Fibroblast of lung (primary cell): ENCODE results near the gene FLNC.

ENCODE experiments used
- EZH2 ChIP-seq: IDR thresholded peaks from 2 replicates; pipeline ENCODE4 v1.5.1; 2012; ENCODE audit warnings: low read length, control low read depth, mild to moderate bottlenecking; ENCODE audit errors: missing control alignments
- TF ChIP-seq, protein P1 (sequence below), 2 donors: IDR thresholded peaks in 1 of 2; conservative IDR thresholded peaks in 1 of 2; 1 replicate in 1 of 2; 2 replicates in 1 of 2; pipeline ENCODE4 v1.5.1; 2011 to 2012; ENCODE audit warnings: low read length in 2 of 2, control low read depth in 1 of 2, inconsistent platforms in 1 of 2, low read depth in 1 of 2, mild to moderate bottlenecking in 1 of 2

DNA sequence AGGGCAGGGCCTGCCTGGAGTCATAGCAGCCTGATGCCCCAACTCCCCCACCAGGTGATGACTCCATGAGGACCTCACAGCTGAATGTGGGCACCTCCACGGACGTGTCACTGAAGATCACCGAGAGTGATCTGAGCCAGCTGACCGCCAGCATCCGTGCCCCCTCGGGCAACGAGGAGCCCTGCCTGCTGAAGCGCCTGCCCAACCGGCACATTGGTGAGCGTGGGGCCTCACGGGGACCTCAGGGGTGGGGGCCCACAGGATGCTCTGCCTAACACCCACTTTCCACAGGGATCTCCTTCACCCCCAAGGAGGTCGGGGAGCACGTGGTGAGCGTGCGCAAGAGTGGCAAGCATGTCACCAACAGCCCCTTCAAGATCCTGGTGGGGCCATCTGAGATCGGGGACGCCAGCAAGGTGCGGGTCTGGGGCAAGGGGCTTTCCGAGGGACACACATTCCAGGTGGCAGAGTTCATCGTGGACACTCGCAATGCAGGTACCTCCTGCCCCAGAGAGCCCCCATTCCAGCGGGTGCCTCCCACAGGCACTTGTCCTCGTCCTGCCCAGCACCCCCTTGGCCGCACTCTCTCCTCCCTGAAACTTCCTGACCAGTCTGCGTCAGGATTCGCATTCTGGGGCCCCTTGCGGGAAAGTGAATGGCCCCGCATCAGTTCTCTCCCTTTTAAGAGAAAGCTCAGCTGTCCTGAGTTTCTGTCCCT lies 22.5 kb downstream of the FLNC start:
- TF ChIP-seq, protein P1, sequence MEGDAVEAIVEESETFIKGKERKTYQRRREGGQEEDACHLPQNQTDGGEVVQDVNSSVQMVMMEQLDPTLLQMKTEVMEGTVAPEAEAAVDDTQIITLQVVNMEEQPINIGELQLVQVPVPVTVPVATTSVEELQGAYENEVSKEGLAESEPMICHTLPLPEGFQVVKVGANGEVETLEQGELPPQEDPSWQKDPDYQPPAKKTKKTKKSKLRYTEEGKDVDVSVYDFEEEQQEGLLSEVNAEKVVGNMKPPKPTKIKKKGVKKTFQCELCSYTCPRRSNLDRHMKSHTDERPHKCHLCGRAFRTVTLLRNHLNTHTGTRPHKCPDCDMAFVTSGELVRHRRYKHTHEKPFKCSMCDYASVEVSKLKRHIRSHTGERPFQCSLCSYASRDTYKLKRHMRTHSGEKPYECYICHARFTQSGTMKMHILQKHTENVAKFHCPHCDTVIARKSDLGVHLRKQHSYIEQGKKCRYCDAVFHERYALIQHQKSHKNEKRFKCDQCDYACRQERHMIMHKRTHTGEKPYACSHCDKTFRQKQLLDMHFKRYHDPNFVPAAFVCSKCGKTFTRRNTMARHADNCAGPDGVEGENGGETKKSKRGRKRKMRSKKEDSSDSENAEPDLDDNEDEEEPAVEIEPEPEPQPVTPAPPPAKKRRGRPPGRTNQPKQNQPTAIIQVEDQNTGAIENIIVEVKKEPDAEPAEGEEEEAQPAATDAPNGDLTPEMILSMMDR (conservative IDR thresholded peaks at IDR 0.05 in 1 of 2, IDR thresholded peaks at IDR 0.05 in 1 of 2; ENCODE audit: low read depth in 1 of 2, low read length in 2 of 2), result no peak
- no peak for TF ChIP-seq EZH2
